HepG2 (cell line): Measurements from ENCODE around the gene PRKAR1B. TPM values are rescaled to one million over a fixed set of nuclear protein-coding genes. Genes with fewer than 3 reads are reported as not detected.
A peak's percentile ranks its signal among the peaks of the same experiment; 100 is the strongest.

Source experiments
- ATAC-seq: fragments of 200-7000 bp; cut with Tn5 transposase; 3 replicates; pipeline ENCODE4 v1.9.1; 2020; ENCODE audit warnings: mild to moderate bottlenecking, moderate library complexity
- BruUV-seq: library from RNA; stranded (reverse); fragments of 400-500 nt; replicated peaks from 2 replicates; lab custom pipeline; 2021; lab: Mats Ljungman, UMichigan
- CTCF ChIA-PET: fragments of 300-600 bp; formaldehyde crosslinking; extraction: SDS; loops from one replicate; lab custom pipeline; 2021; ENCODE audit warnings: low total read pairs, inconsistent platforms, low intra/inter-chr PET ratio; lab: Yijun Ruan, JAX
- POLR2A ChIA-PET: fragments of 350-600 bp; sonication (Branson Sonifier 250); formaldehyde crosslinking; loops from one replicate; lab custom pipeline; 2020; ENCODE audit warnings: antibody characterized with exemption, inconsistent platforms; lab: Yijun Ruan, JAX
- DNase-seq: peaks from one replicate; pipeline ENCODE4 v3.0.0-alpha.2; 2015; ENCODE audit warnings: low spot score
- FAIRE-seq: peaks from 3 replicates; lab custom pipeline; 2011; peaks lifted over from hg19 to GRCh38; lab: Jason Lieb, UNC
- H2AFZ ChIP-seq: one replicate; pipeline ENCODE4 v1.6.1; 2011; ENCODE audit warnings: low read length, inconsistent platforms
- H3K27ac ChIP-seq: fragments of 300-600 bp; 3 replicates; pipeline ENCODE4 v1.8.0; 2011; ENCODE audit warnings: mixed run types, mild to moderate bottlenecking, mixed read lengths, low read length, inconsistent platforms; ENCODE audit not compliant: insufficient read depth; ENCODE audit errors: extremely low read length
- H3K27me3 ChIP-seq, 2 experiments: fragments of 200-600 bp in 1 of 2; 2 replicates in 1 of 2; 3 replicates in 1 of 2; pipeline versions ENCODE4 v1.6.0 to v1.8.0; 2011; ENCODE audit warnings: low read length in 2 of 2, mild to moderate bottlenecking in 2 of 2, moderate library complexity in 2 of 2, inconsistent platforms in 1 of 2; ENCODE audit not compliant: insufficient read depth in 2 of 2, control insufficient read depth in 1 of 2
- H3K36me3 ChIP-seq, 2 experiments: fragments of 200-600 bp in 1 of 2; replicated peaks in 1 of 2; 2 replicates in 1 of 2; 3 replicates in 1 of 2; pipeline versions ENCODE4 v1.5.1 to v1.8.0; 2011; ENCODE audit warnings: low read length in 2 of 2, inconsistent platforms in 1 of 2; ENCODE audit not compliant: insufficient read depth in 2 of 2, control insufficient read depth in 1 of 2
- H3K4me1 ChIP-seq: 2 replicates; pipeline ENCODE4 v1.5.1; 2012; ENCODE audit warnings: low read length, inconsistent platforms; ENCODE audit not compliant: insufficient read depth
- H3K4me2 ChIP-seq: 2 replicates; pipeline ENCODE4 v1.6.0; 2011; ENCODE audit warnings: low read depth, low read length, inconsistent platforms
- H3K4me3 ChIP-seq, 3 experiments: fragments of 200-600 bp in 1 of 3; sonication (generic), shearing (Covaris generic) in 1 of 3; replicated peaks in 1 of 3; 2 replicates each; pipeline ENCODE4 v1.5.1; 2011 to 2016; ENCODE audit warnings: low read length in 3 of 3, inconsistent platforms in 2 of 3, low read depth in 2 of 3, mild to moderate bottlenecking in 2 of 3, control low read depth in 1 of 3, mixed read lengths in 1 of 3; ENCODE audit not compliant: insufficient read depth in 1 of 3
- H3K79me2 ChIP-seq: one replicate; pipeline ENCODE4 v1.6.1; 2011; ENCODE audit warnings: low read length, inconsistent platforms; ENCODE audit not compliant: insufficient read depth
- H3K9ac ChIP-seq: 2 replicates; pipeline ENCODE4 v1.6.0; 2011; ENCODE audit warnings: mild to moderate bottlenecking, low read depth, low read length, inconsistent platforms; ENCODE audit not compliant: insufficient read depth
- H3K9me3 ChIP-seq: 2 replicates; pipeline ENCODE4 v1.5.1; 2012; ENCODE audit warnings: mild to moderate bottlenecking, low read length
- H4K20me1 ChIP-seq: 2 replicates; pipeline ENCODE4 v1.6.0; 2011; ENCODE audit warnings: inconsistent platforms, mild to moderate bottlenecking, low read length, moderate library complexity; ENCODE audit not compliant: insufficient read depth
- AGO2 ChIP-seq: fragments of 200-400 bp; formaldehyde crosslinking; optimal IDR thresholded peaks from 2 replicates; pipeline ENCODE3; 2017; ENCODE audit warnings: mild to moderate bottlenecking, low read depth, low read length, moderate library complexity
- ATRX ChIP-seq: sonication (generic); formaldehyde crosslinking; IDR thresholded peaks from 2 replicates; pipeline ENCODE4 v1.4.0; 2020; ENCODE audit warnings: missing genetic modification reagents, borderline replicate concordance
- ESRRA ChIP-seq: sonication (generic); formaldehyde crosslinking; IDR thresholded peaks from 2 replicates; pipeline ENCODE4 v1.5.1; 2020; ENCODE audit warnings: mild to moderate bottlenecking, low read depth, missing genetic modification reagents
- ETV5 ChIP-seq: IDR thresholded peaks from 2 replicates; pipeline ENCODE4 v1.6.1; 2018; ENCODE audit warnings: missing biosample characterization, missing genetic modification reagents, inconsistent platforms, borderline replicate concordance
- FOXA3 ChIP-seq: IDR thresholded peaks from 2 replicates; pipeline ENCODE4 v1.6.1; 2016; ENCODE audit warnings: missing genetic modification reagents, missing compliant biosample characterization
- IRF1 ChIP-seq: sonication (generic); formaldehyde crosslinking; IDR thresholded peaks from 2 replicates; pipeline ENCODE4 v1.4.0; 2020; ENCODE audit warnings: low read depth, mild to moderate bottlenecking, missing genetic modification reagents
- MIXL1 ChIP-seq: IDR thresholded peaks from 2 replicates; pipeline ENCODE4 v1.6.1; 2016
- NFAT5 ChIP-seq: sonication (generic); formaldehyde crosslinking; IDR thresholded peaks from 2 replicates; pipeline ENCODE4 v1.4.0; 2020; ENCODE audit warnings: missing genetic modification reagents
- SRY ChIP-seq: sonication (generic); formaldehyde crosslinking; IDR thresholded peaks from 2 replicates; pipeline ENCODE4 v1.8.0; 2022; ENCODE audit warnings: mild to moderate bottlenecking, missing genetic modification reagents
- ZFP62 ChIP-seq: sonication (generic); formaldehyde crosslinking; IDR thresholded peaks from 2 replicates; pipeline ENCODE4 v1.4.0; 2020; ENCODE audit warnings: missing genetic modification reagents
- ZNF451 ChIP-seq: sonication (generic); formaldehyde crosslinking; IDR thresholded peaks from 2 replicates; pipeline ENCODE4 v1.5.0; 2020; ENCODE audit warnings: mild to moderate bottlenecking, missing genetic modification reagents
- ZNF841 ChIP-seq: sonication (generic); formaldehyde crosslinking; IDR thresholded peaks from 2 replicates; pipeline ENCODE4 v1.8.1; 2023; ENCODE audit warnings: missing genetic modification reagents, borderline replicate concordance
- WGBS: methylation state at CpG from one replicate; pipeline ENCODE4 v1.1.6; 2017; ENCODE audit warnings: low lambda C conversion rate; 5-methylcytosine and 5-hydroxymethylcytosine counted together
- in situ Hi-C: cut with HindIII; loops from 2 replicates; pipeline ENCODE4 v1.10.0; 2017; ENCODE audit warnings: low pct_unique_long_range_greater_than_20kb; ENCODE audit not compliant: extremely low pct_ligation_motif_present
- intact Hi-C: fragments of 100-400 bp; cut with micrococcal nuclease; formaldehyde crosslinking; loops from one replicate; pipeline ENCODE4 v1.10.0; 2022; ENCODE audit not compliant: unreplicated experiment
- polyA plus RNA-seq, 8 experiments: library from polyadenylated mRNA; depleted of rRNA in 3 of 8; stranded (reverse) in 7 of 8; unstranded in 1 of 8; fragments of >200 nt; fragmentation: Illumina TruSeq in 4 of 8; extraction: Trizol in 4 of 8; gene quantifications; 2 replicates each; pipeline versions ENCODE4 v1.2.1 to v1.2.3, GENCODE V29; 2011 to 2016; ENCODE audit warnings: low read depth in 4 of 8, missing spikeins in 1 of 8, mixed read lengths in 1 of 8; ENCODE audit not compliant: insufficient read depth in 1 of 8
- total RNA-seq, 5 experiments: library from RNA; depleted of rRNA; stranded (reverse); fragments of >200 nt; fragmentation: Illumina TruSeq; extraction: Trizol; gene quantifications; 2 replicates each; pipeline ENCODE4 v1.2.3, GENCODE V29; 2016; ENCODE audit warnings: low read depth in 1 of 5
- TF ChIP-seq, protein P1 (sequence below): sonication (generic); formaldehyde crosslinking; IDR thresholded peaks from 2 replicates; pipeline ENCODE4 v1.8.0; 2022; ENCODE audit warnings: mild to moderate bottlenecking, missing genetic modification reagents, moderate library complexity

Gene PRKAR1B
- total and polyA plus RNA-seq, 2 of the 13 experiments (the other 11 are each of a cell fraction or from before 2014, with no cell fraction given), result 7.9 to 28.2 TPM

GRCh38 chr7:570801-571070 lies 156.3 kb downstream of the PRKAR1B start:
- no peak for DNase-seq
- POLR2A ChIA-PET, result no interaction called here
- Histone ChIP-seq H3K79me2 (no peaks in the 10 kb centered on the region), H4K20me1 (no peaks in the 10 kb centered on the region), H2AFZ (no peak overlapping the region), H3K27me3 (no peaks in the 10 kb centered on the region), H3K9ac (no peak overlapping the region), H3K4me1 (no peaks in the 10 kb centered on the region), H3K4me2 (no peak overlapping the region), H3K9me3 (no peaks in the 10 kb centered on the region), H3K4me3 (no peak overlapping the region), H3K27ac (no peak overlapping the region), H3K36me3 (no peaks in the 10 kb centered on the region)
- ATAC-seq, result no peak
- in situ Hi-C loops (no loop called here), intact Hi-C loops (no loop called here)
- BruUV-seq, result no TSS peak
- CTCF ChIA-PET, result no interaction called here
- TF ChIP-seq SRY (CRISPR knock-in tag) (no peak), ETV5 (CRISPR knock-in tag) (no peak), ZNF451 (no peak), ATRX (no peak), ZFP62 (CRISPR knock-in tag) (no peak), FOXA3 (CRISPR knock-in tag) (no peak), AGO2 (peak; percentile 32)
- no peak for FAIRE-seq
- 92% methylated on average over 12 of the region's 14 CpGs for WGBS

GRCh38 chr7:569996-570800 lies 156.9 kb downstream of the PRKAR1B start:
- ATAC-seq, result no peak
- POLR2A ChIA-PET, result no interaction called here

More at GRCh38 chr7:569996-570800, 156.9 kb downstream of the PRKAR1B start:
- in situ Hi-C loops, result no loop called here
- intact Hi-C loops, result no loop called here
- WGBS, result 95% methylated on average over 26 of the region's 40 CpGs
- CTCF ChIA-PET, result no interaction called here
- Histone ChIP-seq H3K4me1 (no peaks in the 10 kb centered on the region), H4K20me1 (no peaks in the 10 kb centered on the region), H3K36me3 (0 out of 5 replicates have a peak, but pooled peaks cover 0 to 2% of the 10 kb centered on the region in 2 experiments), H3K9me3 (no peaks in the 10 kb centered on the region), H3K27me3 (no peaks in the 10 kb centered on the region), H2AFZ (no peak overlapping the region), H3K4me3 (no peak overlapping the region), H3K27ac (no peak overlapping the region), H3K9ac (no peak overlapping the region), H3K4me2 (no peak overlapping the region), H3K79me2 (no peaks in the 10 kb centered on the region)
- TF ChIP-seq IRF1 (CRISPR knock-in tag) (no peak), MIXL1 (CRISPR knock-in tag) (no peak), NFAT5 (no peak), ZNF841 (CRISPR knock-in tag) (no peak), ESRRA (CRISPR knock-in tag) (no peak)
- TF ChIP-seq, protein P1, sequence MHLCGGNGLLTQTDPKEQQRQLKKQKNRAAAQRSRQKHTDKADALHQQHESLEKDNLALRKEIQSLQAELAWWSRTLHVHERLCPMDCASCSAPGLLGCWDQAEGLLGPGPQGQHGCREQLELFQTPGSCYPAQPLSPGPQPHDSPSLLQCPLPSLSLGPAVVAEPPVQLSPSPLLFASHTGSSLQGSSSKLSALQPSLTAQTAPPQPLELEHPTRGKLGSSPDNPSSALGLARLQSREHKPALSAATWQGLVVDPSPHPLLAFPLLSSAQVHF (CRISPR knock-in tag), result no peak
- DNase-seq, result no peak
- no peak for FAIRE-seq
- BruUV-seq, result no TSS peak
